ES-I3 (cell line): Measurements from ENCODE around the gene EPB41L5.
A peak's percentile ranks its signal among the peaks of the same experiment; 100 is the strongest.

Source experiments
- H3K36me3 ChIP-seq: 2 replicates; pipeline ENCODE4 v1.6.1; 2013; ENCODE audit warnings: mild to moderate bottlenecking, low read length, control low read depth, moderate library complexity; ENCODE audit not compliant: insufficient read depth
- H3K4me1 ChIP-seq: 2 replicates; pipeline ENCODE4 v1.6.1; 2013; ENCODE audit warnings: mild to moderate bottlenecking, control low read depth, low read length; ENCODE audit not compliant: insufficient read depth
- H3K9ac ChIP-seq: 2 replicates; pipeline ENCODE4 v1.6.1; 2013; ENCODE audit warnings: low read depth, mild to moderate bottlenecking, low read length, moderate library complexity
- H3K9me3 ChIP-seq: 2 replicates; pipeline ENCODE4 v1.6.1; 2013; ENCODE audit warnings: mild to moderate bottlenecking, low read length, moderate library complexity; ENCODE audit not compliant: control insufficient read depth, insufficient read depth

The EPB41L5 gene

GRCh38 chr2:120220756-120221155 is 207.9 kb downstream of the EPB41L5 start:
- Histone ChIP-seq H3K9me3 (peaks cover 4% of the 10 kb centered on the region; the same call in 1 of the 2 replicates), H3K4me1 (no peaks in the 10 kb centered on the region; the same call in 1 of the 2 replicates), H3K36me3 (no peaks in the 10 kb centered on the region), H3K9ac (no peak overlapping the region)

DNA sequence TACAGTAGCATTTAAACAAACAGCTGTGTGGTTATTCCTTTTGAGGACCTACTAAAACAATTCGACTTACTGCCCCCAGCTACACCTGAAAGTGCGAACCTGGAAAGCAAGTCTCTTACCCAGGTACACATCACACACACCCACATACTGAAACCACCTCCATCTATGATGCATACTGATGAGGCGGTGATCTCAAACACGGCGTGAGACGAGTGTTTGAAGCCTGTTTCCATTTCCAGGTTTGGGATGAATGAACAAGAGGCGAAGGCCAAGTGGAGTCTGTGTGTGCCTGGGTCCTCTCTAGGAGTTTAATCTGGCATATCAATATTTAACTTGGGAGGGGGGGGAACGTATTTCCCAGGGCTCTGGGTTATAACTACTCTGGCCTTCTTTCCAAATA is 208.7 kb downstream of the EPB41L5 start:
- H3K9me3 ChIP-seq, result peaks cover 4% of the 10 kb centered on the region; the same call in 1 of the 2 replicates
- no peaks in the 10 kb centered on the region; the same call in 1 of the 2 replicates for H3K4me1 ChIP-seq

DNA sequence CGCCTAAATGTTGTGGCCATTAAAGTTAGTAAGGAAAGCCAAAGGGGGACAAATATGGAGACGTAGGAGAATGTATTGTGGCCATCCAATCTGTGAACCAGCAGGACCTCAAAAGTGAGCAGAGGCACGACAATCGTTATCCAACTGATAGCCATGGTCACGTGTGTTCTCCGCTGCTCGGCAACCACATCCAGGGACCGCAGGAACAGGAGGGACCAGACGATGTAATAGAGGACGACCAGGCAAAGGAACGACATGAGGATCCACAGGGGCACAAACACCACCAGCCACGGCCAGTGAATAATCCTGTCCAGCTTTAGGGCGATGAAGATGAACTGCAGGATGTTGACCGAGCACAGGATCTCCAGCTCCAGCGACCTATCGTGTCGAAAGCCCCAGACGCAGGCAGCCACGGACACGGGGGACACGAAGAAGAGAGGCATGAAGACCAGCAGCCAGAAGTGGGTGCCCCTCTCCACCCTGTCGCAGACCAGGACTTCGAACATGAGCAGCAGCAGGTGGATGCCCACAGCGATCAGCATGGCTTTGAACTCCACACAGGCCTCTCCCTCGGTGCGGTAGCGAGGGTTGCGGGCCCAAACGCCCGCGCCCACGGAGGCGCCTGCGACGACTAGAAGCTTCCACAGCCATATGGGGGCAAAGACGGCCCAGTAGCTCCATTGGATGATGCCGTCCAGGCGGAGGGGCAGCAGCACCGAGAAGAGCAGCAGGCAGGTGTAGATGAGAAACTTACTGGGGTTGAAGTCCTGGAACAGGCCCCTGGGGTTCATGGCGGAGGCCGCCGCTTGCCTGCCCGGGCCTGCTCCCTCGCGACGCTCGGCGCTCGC is 209.5 kb downstream of the EPB41L5 start:
- H3K36me3 ChIP-seq, result no peaks in the 10 kb centered on the region
- H3K9me3 ChIP-seq, result peaks cover 4% of the 10 kb centered on the region; the same call in 1 of the 2 replicates
- H3K4me1 ChIP-seq, result no peaks in the 10 kb centered on the region; the same call in 1 of the 2 replicates
- peak overlapping the region; percentile 67; the same call in 1 of the 2 replicates for H3K9ac ChIP-seq

More for the DNA sequence above, 208.7 kb downstream of the EPB41L5 start:
- Histone ChIP-seq H3K36me3 (no peaks in the 10 kb centered on the region), H3K9ac (no peak overlapping the region)

DNA sequence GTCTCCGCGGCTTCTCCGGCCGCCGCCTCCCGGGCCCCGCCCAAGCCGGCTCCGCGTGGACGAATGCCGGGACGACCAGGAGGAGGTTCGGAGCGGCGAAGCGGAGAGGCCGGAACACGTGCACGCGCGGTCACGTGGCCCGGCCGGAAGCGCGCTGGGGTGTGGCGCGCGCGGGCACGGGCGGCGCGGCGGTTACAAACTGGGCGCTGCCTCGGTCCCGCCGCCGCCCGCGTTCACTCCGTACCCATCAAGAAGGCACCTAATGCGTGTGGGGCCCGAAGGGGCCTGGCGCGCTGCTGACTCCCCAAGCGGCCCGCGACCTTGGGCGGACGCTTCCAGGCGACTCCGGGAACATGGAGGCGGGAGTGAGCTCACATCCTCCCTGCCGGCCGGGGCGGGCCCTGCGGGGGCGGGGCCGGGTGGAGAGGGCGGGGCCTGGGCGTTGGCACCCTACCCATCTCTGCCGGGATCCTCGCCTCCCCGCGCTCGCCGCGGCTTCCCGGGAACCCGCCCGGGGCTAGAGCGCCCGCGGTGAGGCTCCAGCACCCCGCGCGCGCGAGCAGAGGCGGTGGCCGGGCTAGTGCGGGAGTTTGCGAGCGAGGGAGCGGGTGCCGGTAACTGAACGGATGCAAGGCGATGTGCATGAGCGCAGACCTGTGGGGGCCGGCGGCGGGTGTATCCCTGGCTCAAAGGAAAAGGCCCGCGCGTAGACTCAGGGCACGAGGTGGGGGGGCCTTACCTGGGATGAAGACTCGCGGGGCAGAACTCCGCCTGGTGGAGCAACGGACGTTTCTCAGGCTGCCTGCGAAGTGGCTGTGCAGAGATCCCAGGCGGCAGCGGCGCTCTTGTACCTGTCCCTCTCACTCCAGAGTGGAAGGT is 210.4 kb downstream of the EPB41L5 start, which contains the start of gene TMEM185B:
Gene TMEM185B, minus strand, starts transcription at position 367 of the 879 bp plus-strand sequence. CDS start 424 bp downstream, outside the sequence.
- H3K9ac ChIP-seq, result peak within 1 kb of the TSS; percentile 67
- no peaks in the 10 kb centered on the region for H3K36me3 ChIP-seq
- peaks cover 4% of the 10 kb centered on the region; the same call in 1 of the 2 replicates for H3K9me3 ChIP-seq
- no peaks in the 10 kb centered on the region; the same call in 1 of the 2 replicates for H3K4me1 ChIP-seq

- Histone ChIP-seq H3K36me3 (no peaks in the 10 kb centered on the region), H3K9me3 (peaks cover 4% of the 10 kb centered on the region; the same call in 1 of the 2 replicates), H3K4me1 (no peaks in the 10 kb centered on the region; the same call in 1 of the 2 replicates), H3K9ac (peak overlapping the region; percentile 67; the same call in 1 of the 2 replicates)
Observed at GRCh38 chr2:120224256-120224655, 211.4 kb downstream of the EPB41L5 start.

DNA sequence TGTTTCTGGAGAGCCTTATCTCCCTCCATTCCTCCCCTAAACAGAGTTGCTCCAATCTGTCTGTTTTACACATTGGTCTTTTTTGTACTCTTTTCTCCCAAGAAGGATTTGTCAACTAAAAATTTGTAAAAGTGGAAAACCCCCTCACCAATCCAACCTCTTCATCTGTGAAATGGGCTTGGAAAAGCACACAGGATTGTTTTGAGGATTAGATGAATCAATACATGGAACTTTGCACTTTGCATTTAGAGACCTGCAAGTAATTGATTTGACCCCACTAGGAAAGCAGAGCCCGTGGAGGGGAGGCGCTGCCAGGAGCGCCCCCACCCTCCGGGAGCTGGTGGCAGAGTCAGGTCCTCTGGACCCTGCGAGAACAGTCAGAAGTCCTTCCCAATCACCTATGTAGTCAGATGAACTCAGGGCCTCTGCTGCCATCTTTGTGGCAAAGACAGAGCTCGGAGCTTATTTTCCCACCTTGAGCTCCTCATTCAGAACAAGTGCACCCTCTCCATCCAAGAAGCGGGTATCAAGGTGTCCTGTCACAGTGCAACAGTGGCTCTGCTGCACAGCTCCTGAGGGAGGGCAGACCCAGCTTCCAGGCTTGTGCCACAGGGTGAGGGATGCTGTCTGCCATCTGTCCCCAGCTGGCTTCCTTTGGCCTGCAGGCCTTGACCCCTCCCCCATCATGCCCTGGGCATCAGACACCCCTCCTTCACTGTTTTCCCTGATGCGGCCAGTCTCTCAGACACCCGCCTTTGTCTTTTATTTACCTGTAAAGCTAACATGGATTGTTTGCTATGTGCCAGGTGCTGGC is 212.1 kb downstream of the EPB41L5 start:
- H3K9me3 ChIP-seq, result peaks cover 4% of the 10 kb centered on the region; the same call in 1 of the 2 replicates
- H3K4me1 ChIP-seq, result no peaks in the 10 kb centered on the region; the same call in 1 of the 2 replicates
- no peaks in the 10 kb centered on the region for H3K36me3 ChIP-seq
- H3K9ac ChIP-seq, result no peak overlapping the region

DNA sequence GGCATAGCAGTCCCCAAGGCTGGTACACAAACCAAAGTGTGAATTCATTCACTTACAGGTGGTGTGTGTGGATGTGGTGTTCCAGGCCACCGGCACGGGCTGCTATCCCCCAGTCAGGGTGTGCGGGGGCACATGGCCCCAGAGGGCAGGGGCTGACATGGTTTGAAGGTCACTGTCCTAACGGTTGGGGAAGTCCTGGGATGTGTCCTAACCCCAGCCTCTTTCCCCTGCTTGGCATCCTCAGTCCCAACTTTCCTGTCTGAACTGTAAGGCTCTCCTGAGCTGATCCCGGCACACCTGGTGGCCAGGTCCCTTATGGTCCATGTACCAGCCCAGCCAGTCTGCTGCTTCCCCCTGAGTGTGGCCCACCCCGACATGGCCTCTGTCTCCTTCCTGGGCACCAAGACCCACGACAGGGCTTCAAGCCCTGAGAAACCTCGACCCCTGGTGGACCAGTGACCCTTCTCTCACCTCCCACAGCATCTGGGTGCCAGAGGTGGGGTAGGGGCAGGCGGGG is 212.7 kb downstream of the EPB41L5 start:
- Histone ChIP-seq H3K4me1 (no peaks in the 10 kb centered on the region; the same call in 1 of the 2 replicates), H3K9me3 (peaks cover 4% of the 10 kb centered on the region; the same call in 1 of the 2 replicates), H3K36me3 (no peaks in the 10 kb centered on the region), H3K9ac (no peak overlapping the region)

GRCh38 chr2:120226316-120226715 is 213.4 kb downstream of the EPB41L5 start:
- H3K9me3 ChIP-seq, result peaks cover 4% of the 10 kb centered on the region; the same call in 1 of the 2 replicates
- no peaks in the 10 kb centered on the region for H3K36me3 ChIP-seq
- H3K4me1 ChIP-seq, result no peaks in the 10 kb centered on the region; the same call in 1 of the 2 replicates
- H3K9ac ChIP-seq, result no peak overlapping the region

GRCh38 chr2:120227111-120227991 is 214.5 kb downstream of the EPB41L5 start:
- peaks cover 4% of the 10 kb centered on the region; the same call in 1 of the 2 replicates for H3K9me3 ChIP-seq
- H3K36me3 ChIP-seq, result no peaks in the 10 kb centered on the region
- H3K9ac ChIP-seq, result no peak overlapping the region
- no peaks in the 10 kb centered on the region; the same call in 1 of the 2 replicates for H3K4me1 ChIP-seq

DNA sequence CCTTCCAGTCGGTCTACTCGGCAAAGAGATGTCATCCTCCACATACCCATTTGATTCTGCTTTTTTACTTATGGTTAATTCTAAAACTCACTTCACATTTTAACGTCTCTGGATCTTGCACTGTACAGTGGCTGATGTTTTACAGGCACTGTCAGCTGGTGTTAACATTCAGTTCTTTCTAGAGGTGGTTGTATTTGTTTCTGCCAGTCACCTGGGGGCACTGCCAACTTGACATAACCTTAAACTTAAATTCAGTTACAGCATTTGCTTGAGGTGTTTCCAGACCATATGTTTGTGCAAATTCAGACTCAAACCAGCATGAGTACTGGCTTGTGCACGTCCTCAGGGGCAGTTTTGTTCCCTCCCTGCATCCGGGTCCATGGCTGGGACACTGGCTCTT is 215.6 kb downstream of the EPB41L5 start:
- no peaks in the 10 kb centered on the region for H3K36me3 ChIP-seq
- no peaks in the 10 kb centered on the region; the same call in 1 of the 2 replicates for H3K4me1 ChIP-seq
- H3K9me3 ChIP-seq, result no peaks in the 10 kb centered on the region
- no peak overlapping the region for H3K9ac ChIP-seq
